ENCODE measurements around the gene SPINK6.

The SPINK6 gene

DNA sequence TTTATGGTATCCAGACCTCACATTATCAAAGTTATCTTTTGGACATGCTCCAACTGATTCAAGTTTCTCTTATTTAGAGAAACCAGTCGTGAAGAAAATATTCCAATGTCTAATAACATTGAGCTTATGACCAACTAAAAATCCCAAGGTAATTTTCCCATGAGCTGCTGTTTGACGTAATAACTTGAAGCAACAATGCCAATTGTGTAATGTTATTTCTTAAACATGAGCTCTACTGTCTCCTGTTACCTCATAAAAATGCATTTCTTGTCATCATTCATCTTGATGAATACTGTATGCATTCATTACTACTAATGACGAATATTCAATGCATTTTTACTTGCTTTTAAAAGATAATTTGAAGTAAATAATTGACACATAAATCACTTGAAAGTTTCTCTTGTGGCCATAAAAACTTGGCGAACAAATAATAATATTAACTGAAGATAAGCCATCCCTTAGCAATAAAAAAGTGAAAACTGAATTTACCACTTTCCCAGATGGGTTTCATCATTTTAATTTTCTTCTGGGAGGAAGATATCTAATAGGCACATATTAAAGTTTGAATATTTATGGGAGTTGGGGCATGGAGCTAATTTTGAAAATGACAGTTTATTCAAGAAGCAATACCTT, 35.1 kb downstream of the SPINK6 start:
- TF ChIP-seq, protein P1, sequence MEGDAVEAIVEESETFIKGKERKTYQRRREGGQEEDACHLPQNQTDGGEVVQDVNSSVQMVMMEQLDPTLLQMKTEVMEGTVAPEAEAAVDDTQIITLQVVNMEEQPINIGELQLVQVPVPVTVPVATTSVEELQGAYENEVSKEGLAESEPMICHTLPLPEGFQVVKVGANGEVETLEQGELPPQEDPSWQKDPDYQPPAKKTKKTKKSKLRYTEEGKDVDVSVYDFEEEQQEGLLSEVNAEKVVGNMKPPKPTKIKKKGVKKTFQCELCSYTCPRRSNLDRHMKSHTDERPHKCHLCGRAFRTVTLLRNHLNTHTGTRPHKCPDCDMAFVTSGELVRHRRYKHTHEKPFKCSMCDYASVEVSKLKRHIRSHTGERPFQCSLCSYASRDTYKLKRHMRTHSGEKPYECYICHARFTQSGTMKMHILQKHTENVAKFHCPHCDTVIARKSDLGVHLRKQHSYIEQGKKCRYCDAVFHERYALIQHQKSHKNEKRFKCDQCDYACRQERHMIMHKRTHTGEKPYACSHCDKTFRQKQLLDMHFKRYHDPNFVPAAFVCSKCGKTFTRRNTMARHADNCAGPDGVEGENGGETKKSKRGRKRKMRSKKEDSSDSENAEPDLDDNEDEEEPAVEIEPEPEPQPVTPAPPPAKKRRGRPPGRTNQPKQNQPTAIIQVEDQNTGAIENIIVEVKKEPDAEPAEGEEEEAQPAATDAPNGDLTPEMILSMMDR (IDR thresholded peaks at IDR 0.05; ENCODE audit: insufficient read depth, low read depth, low read length, missing control alignments) = no peak
- no peak overlapping the region for H3K4me3 ChIP-seq (ENCODE audit: low read length)
- DNase-seq (ENCODE audit: low read depth) = no peak

DNA sequence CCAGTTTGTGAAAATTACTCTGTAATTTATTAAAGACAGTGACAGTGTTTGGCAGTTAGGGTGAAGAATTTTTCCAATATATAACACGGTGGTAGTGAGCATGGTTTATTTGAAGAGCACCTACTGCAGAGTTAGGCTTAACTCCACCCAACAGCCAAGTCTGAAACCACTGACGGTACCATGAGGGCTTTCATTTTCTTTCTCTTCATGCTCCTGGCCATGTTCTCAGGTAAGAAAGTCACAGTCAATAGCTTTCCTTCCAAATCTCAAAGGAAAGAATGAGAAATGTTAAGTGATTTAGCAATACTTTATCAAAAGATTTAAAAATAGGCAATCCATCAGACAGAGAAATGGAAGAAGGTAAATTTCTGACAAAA, 35.6 kb downstream of the SPINK6 start, which contains the start of gene MARCOL:
Gene MARCOL (plus strand): TSS at position 108 of the 377 bp plus-strand sequence. CDS start 73 bp downstream, at position 181.
- H3K4me3 ChIP-seq (ENCODE audit: low read length) = no peak within 1 kb of the TSS
- TF ChIP-seq, protein P1 (IDR thresholded peaks at IDR 0.05; ENCODE audit: insufficient read depth, low read depth, low read length, missing control alignments) = no peak
- DNase-seq (ENCODE audit: low read depth) = no peak

DNA sequence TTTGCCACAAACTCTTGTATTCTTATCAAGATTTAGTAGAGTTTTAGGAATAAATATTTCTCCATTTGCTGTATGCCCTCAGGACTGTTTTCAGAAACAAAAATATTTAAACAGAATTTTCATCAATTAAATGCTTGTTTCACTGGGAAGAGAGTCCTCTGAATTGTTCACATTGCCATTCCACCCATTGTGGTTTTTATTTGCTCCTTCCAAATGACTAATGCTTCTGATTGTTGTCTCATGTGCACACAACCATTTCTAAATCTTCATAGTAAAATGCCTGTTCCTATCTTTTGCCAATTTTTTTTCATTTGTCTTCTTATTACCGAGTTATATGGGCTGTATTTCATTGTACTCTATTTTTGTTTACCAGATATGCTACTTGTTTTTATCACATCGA, 46.1 kb downstream of the SPINK6 start:
- DNase-seq (ENCODE audit: low read depth) = peak; percentile 30
- no peak overlapping the region for H3K4me3 ChIP-seq (ENCODE audit: low read length)

DNA sequence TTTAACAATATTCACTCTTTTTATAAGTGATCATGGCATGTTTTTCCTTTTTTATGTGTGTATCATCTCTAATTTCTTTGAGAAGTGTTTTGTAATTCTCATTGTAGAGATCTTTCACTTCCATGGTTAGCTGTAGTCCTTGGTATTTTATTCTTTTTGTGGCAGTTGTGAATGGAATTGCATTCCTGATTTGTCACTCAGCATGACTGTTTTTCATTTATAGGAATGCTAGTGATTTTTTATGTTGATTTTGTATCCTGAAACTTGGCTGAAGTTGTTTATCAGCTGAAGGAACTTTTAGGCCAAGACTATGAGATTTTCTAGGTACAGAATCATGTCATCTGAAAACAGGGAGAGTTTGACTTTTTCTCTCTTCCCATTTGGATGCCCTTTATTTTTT, 52.6 kb downstream of the SPINK6 start:
- H3K4me3 ChIP-seq (ENCODE audit: low read length) = no peak overlapping the region
- peak; percentile 3 for DNase-seq (ENCODE audit: low read depth)
- TF ChIP-seq, protein P1 (IDR thresholded peaks at IDR 0.05; ENCODE audit: insufficient read depth, low read depth, low read length, missing control alignments) = no peak

More for the DNA sequence above, 46.1 kb downstream of the SPINK6 start:
- TF ChIP-seq, protein P1 (IDR thresholded peaks at IDR 0.05; ENCODE audit: insufficient read depth, low read depth, low read length, missing control alignments) = no peak

DNA sequence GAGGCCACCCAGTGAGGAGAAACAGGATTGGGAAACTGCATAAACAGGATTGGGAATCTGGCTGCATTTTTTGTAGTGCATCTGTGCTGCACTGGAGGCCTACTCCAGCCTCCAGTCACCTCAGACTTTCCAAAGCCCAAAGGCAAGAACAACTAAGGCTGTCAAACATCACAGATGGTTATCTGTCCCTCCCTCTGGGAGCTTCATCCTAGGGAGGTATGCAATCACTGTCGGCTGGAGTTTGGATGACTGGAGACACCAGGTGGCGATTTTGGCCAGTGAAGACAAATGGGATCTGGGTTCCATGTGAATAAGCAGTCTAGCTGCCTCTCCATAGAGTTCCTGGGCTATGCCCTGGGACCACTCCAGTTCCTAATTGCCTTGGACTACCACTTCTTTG, 56.4 kb downstream of the SPINK6 start:
- no peak overlapping the region for H3K4me3 ChIP-seq (ENCODE audit: low read length)
- TF ChIP-seq, protein P1 (IDR thresholded peaks at IDR 0.05; ENCODE audit: insufficient read depth, low read depth, low read length, missing control alignments) = no peak
- no peak for DNase-seq (ENCODE audit: low read depth)

DNA sequence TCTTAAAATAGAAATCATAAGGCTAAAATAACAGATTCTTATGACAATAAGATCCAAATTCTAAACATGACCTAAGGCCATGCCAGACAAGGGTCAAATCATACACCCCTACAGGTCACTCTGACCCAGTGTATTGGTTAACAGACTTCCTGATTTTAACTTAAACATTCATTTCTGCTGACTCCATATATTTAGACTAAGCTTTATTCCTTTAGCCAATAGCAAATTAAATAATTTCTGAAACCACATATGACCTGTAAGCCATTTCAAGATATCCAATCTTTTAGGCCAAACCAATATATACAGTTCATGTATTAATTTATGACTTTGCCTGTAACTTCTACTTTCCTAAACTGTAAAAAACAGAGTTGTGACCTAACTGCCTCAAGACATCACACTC, 58.4 kb downstream of the SPINK6 start:
- no peak for DNase-seq (ENCODE audit: low read depth)
- no peak overlapping the region for H3K4me3 ChIP-seq (ENCODE audit: low read length)
- TF ChIP-seq, protein P1 (IDR thresholded peaks at IDR 0.05; ENCODE audit: insufficient read depth, low read depth, low read length, missing control alignments) = no peak

Measured in epithelial cell of esophagus (primary cell).